Fibroblast of skin of right biceps (primary cell): ENCODE data around the gene GAS7.
A peak's percentile ranks its signal among the peaks of the same experiment; 100 is the strongest.

Experiments
- DNase-seq: peaks from one replicate; pipeline ENCODE4 v3.0.0-alpha.2; 2013

The GAS7 gene

DNA sequence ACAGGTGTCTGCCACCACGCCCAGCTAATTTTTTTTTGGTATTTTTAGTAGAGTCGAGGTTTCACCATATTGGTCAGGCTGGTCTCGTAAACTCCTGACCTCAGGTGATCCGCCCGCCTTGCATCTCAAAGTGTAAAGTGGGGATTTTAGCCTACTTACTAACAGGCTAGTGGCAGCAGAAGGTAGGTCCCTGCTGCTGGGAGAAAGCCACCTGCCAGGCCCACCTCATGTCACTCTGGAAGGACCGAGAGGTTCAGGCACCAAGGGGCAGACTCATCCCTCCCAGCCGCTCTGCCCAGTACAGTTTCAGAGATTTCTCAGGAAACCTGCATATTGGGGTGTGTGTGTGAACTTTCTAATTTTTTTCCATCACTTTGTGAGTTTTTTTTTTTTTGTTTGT, 291.3 kb downstream of the GAS7 start:
- no peak for DNase-seq

DNA sequence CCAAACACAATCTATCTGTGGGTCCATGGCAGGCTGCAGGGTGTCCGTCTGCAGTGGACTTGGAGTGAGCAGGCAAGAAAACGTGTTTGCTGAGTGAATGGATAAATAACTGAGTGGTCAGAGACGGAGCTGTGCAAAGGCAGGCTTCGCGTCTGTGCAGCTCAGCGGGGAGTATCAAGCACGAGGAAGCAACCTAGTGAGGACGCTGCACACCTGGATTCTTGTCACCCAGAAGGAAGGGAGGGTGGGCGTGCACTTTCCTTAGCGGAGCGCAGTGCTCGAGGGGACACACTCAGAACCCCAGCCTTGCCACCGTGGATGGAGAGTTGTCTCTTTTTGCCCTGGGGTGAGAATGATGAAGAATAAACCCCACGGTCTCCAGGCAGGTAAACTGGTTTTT, 291.8 kb downstream of the GAS7 start:
- DNase-seq, result no peak

DNA sequence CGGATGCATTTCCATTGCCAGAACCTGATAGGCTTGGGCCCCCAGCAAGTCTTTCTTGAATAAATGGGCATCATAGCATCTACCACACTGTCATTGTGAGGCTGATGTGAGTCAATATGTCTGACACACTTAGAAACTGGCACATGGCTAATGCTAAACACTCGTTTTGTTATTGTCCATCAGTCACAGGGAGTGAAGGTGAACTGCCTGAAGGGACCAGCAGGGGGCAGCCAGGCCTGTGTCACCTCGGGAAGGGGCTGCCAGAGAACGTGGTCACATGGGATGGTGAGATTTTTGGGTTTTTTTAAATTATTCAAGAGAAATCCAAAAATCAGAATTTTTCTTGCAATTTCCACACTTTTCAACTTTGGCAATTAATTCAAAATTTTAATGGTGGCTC, 292.5 kb downstream of the GAS7 start:
- peak; percentile 36 for DNase-seq

DNA sequence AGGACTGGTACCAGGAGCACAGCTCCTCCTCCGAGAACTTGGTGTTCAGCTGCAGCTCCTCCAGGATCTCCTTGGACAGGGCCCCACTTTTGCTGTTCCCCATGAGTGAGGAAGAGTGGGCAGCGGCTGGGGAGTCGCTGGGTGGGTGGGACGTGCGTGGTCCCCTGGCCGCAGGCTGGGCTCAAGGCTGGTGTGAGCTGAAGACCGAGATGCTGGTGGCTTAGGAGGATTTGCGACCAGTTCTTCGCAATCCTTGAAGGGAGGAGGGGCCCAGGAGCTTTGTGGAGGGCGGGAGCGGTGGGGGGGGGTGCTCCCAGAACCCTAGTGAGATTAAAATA, 293.4 kb downstream of the GAS7 start, which contains the start of gene RCVRN:
RCVRN (minus strand) TSS at position 194 of the 338 bp plus-strand sequence; CDS start at position 103, 91 bp downstream.
- DNase-seq, result no peak

DNA sequence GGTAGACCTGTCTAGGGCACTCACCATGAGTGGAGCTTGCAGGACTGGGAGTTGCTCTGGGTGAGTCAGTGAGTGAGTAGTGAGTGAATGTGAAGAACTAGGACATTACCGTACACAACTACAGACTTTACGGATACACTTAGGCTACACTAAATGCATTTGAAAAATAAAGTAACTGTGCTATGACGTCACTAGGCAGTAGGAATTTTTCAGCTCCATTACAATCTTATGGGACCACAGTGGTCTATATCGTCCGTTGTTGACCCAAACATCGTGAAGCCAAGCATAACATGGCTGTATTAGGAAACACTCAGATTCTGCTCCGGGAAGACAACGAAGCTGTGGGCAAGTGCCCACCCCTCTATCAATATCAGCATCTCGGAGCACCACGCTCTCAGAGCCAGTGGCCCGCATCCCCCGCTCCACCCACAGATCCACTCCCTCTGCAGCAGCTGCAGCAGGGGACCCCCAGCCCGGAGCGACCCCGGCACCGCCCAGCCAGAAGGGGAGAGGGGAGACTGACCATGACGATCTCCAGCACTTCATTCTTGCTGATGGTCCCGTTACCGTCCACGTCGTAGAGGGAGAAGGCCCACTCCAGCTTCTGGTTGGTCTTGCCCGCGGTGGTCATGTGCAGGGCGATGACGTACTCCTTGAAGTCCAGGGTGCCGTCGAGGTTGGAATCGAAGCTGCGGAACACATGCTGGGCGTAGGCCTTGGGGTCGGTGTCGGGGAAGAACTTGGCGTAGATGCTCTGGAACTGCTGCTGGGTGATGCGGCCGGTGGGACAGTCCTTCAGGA, 293.9 kb downstream of the GAS7 start:
- no peak for DNase-seq

DNA sequence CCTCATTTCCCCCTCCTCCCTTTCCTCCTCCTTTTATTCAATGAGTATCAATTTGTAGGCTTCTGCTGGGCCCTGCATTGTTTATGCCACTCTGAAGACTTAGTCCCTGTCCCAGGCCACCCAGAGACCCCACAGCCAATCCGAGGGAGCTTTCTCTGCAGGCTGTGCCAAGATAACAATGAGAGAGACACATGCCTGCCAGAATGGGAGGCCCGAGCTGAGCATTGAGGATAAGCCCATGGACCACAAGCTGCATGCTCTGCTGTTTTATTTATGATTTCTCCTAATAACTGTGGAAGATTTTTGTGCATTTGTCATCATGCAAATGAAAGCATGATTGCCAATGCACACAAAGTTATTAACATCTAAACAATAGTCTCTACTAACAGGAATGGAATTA, 296.3 kb downstream of the GAS7 start:
- peak; percentile 40 for DNase-seq

DNA sequence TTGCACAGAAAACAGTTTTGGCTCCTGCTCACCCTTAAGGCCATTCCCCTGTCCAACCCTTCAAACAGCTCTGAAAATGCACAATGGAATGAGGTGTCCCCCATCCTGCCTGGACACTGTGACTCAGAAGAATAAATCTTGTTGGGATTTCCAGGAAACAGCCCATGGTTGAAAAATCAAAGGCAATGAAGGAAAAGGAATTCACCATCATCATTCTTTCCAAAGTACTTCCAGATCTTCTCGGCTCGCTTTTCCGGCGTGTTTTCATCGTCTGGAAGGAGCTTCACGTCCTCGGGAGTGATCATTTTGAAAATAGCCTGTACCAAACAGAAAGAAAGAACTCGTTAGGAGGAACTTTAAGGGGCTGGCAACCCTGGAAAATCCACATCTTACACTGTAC, 297.6 kb downstream of the GAS7 start:
- DNase-seq, result peak; percentile 93

DNA sequence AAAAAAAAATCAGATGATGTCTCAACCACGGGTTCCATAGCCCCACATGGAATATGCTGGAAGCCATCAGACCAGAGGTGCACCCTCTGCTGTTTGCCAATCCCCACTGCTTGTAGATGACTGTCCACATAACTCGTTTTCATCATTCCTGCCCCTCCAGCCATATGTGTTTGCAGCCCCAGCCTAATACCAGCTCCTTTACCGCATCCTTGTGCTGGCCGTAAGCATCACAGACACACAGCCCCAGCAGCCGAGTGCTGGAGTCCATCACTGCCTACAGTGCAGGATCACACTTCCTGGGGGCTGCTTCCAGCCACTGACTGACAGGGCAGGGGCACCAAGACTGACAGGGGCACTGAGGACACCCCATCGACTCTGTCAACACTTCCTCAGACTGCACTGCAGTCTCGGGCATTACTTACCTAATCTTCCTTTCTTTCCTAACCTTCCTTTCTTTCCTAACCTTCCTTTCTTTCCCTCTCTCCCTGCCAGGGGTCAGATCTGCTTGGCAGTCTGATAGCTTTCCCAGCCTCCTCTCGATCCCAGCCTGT, 298.3 kb downstream of the GAS7 start:
- DNase-seq, result peak; percentile 49

DNA sequence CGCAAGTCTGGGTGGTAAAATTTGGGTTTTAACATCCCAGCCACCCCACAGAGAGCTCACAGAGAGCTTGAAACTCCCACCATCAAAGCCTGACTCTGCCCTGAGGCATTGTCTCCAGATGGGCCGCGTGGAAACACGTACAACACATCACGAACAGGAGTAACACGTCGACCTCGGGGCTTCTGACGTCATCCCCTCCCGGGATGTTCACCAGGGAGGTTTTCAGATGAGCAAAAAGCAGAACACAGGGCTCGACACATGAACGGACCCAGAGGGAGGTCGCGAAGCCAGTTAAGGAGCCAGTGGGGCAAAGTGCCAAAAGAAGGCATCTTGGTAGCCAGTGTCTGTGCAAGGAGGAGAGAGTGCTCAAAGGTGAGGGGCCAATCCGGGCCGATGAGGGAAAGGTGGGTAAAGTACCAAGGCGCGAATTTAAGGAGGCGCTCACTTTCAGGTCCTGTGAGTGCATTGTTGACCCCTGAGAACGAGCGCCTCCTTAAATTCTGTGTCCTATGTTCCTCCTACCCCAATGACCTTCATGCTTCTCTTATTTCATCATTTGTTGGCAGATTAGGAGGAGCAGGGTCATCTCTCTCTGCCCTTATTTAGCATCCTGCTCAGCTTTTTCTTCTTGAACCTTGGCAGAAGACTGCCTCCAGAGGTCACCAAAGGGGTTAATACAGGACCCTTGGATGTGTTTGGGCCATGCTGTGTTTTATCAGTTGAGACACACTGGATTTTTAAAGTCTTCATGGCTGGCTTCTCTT, 298.9 kb downstream of the GAS7 start:
- peak; percentile 26 for DNase-seq

DNA sequence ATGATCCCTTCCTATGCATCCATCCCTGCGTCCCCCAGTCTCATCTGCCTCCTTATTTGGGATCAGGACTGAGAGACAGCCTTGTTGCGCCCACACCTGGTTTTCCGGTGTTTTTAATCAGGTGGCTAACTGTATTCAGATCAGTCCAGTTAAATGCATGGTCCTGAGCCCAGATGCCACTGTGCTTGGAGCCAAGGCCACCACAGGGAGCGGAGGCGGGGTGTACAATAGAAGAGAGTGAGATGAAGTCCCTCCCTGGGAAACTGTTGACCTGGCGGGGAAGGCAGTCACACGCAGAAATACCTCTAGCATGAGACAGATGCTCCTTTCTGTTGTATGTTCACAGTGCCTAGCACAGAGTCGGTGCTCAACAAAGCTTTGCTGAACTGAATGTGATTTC, 299.6 kb downstream of the GAS7 start:
- no peak for DNase-seq

DNA sequence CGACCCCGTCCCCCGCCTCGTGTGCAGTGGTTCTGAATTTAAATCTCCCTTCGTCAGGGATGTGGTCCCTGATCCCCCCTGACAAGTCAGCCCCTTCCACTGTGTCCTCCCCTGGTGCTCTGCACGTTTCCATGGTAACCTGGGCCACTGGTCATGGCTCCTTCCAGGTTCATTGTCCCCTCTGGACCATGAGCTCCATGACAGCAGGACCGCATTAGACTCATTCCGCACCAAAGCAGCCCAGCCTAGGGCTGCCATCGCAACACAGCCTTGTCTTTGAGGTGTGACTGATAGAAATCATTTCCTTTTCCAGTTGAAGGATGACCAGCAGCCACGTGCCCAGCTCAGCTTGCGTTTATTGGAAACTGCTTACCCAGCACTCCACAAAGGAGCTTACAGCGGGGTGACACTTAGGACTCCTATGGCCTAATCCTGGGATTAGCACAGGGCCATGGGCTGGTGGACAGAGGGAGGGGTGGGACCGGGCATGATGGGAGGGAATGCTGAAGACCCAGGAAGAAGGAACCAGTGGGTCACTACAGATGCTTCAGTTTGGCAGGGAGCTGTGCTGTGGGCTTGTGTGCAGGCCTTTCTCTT, 300.9 kb downstream of the GAS7 start:
- no peak for DNase-seq

DNA sequence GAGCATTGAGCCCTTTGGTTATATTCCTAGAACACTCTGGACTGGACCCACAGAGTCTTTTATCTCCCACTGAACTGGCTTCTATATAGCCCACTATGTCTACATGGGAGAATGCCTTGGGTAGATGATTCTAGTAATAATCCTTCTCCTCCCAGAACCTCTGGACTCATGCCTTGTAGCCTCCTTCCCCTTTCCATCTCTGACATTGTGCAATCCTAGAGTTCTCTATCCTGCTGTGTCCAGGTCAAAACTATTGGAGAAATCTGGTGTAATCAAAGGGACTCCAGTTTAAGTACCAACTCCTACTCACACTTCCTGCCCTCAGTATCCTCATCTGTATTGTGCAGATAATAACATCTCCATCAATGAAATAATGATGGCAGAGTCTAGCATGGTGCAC, 302.5 kb downstream of the GAS7 start:
- no peak for DNase-seq

DNA sequence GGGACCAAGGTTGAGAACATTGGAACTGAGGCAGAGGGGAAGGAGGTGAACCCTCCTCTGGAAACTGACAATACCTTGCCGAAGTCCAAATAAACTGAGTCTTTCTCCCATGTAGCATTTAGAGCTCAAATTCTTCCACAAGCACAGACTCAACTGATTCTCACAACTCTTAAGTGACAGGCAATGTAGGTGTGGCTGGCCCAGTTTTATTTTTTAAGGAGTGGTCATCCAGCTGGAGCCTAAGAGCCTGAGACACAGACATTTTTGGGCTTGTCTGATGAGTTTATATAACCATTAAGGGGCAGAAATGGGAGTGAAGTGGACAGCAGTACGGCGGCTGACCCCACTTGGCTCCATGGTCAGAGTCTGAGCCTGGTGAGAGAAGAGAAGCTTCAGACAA, 304.2 kb downstream of the GAS7 start:
- no peak for DNase-seq

DNA sequence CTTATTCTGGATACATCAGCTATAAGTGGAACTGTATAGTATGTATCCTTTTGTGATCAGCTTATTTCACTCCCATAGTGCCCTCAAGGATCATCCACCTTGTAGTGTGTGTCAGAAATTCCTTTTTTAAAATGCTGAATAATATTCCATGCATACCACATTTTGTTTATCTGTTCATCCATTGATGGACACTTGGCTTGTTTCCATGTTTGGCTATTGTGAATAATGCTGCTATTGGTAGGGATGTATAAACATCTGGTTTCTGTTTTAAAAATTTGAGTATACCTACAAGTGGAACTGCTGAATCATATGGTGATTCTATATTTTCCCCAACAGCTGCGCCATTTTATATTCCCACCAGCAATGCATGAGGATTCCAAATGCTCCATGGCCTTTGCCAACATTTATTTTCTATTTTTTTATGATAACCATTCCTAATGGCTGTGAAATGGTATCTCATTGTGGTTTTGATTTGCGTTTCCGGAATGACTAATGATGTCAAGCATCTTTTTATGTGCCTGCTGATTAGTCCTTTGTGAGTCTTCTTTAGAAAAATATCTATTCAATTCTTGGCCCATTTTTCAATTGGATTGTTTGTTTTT, 304.9 kb downstream of the GAS7 start:
- DNase-seq, result peak; percentile 81

DNA sequence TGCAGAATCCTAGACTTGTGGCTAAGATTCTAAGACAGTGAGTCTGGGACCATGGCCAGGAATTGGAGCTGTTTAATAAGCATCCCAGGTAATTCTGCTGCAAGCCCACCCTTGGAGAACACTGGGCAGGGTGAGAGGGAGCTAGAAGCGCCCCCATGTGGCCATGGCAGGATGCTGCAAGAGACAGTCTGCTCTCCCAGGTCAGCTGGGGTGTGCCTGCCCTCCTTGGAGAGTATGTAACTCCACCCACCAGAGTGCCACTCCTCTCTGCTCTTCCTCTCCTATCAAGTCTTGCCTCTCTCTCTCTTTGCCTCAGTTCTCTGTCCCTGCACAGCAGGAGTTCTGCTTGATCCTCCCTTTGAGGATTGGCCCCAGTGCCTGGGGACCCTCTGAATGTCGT, 308.3 kb downstream of the GAS7 start:
- no peak for DNase-seq

DNA sequence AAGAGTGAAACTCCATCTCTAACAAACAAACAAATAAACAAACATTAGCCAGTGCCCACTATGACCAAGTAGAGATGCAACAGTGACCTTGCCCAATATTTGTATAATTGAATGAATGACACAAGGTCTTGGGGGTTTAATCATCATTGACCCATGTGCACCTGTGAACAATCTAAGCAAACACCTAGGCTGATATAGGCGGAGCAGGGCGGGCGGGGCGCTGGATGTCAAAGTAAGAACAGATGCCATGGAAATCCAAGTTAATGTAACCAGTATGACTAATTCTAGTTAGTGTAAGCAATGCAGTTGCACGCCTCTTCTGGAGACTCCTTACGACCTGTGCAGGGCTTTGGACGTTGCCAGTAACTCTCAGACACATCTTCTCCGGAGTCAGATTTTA, 310.9 kb downstream of the GAS7 start:
- no peak for DNase-seq

DNA sequence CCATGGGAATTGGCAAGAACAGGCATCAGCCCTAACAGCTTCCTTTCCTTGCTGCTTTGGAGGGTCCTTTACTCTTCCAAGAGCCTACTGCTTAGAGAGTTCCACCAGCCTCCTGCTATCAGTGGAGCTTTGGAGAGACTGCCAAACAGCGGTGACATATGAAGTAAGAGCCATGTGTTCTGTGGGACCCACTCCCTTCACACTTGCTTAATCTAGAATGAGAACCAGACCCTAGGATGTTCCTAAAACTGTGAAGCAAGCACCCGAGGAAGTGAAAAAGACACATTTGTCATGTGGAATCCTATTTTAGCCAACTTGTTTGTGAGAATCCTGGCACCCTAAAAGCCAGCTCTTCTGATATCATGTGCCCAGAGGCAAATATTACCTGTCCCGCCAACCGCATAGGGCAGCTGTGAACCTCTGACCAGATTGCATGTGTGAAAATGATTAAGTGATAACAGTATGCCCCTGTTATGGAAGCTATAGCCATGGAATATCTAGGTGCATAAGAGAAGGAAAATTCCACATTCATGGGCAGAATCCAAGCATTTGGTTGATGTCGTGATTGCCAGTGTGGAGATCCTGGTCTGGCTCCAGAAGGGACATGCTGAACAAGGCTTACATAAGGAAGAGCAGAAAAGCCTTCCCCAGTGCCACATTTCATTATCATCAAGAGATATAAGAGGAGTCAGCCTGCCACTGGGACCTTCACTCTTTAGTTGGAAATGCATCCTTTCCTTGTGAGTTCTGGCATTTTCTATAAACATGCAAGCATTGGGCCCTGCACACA, 312.1 kb downstream of the GAS7 start:
- DNase-seq, result no peak

DNA sequence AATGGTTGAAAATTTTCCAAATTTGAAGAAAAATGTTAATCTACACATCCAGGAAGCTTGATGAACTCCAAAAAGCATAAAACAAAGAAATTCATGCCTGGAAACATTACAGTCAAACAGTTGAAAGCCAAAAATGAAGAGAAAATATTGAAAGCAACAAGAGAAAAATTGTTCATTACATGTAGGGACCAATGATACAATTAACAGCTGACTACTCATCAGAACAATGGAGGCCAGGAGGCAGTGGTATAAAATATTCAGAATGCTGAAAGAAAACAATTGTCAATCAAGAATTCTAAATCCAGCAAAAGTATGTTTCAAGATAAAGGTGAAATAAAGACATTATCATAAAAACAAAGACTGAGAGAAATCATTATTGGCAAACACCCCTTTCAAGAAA, 315.0 kb downstream of the GAS7 start:
- no peak for DNase-seq

DNA sequence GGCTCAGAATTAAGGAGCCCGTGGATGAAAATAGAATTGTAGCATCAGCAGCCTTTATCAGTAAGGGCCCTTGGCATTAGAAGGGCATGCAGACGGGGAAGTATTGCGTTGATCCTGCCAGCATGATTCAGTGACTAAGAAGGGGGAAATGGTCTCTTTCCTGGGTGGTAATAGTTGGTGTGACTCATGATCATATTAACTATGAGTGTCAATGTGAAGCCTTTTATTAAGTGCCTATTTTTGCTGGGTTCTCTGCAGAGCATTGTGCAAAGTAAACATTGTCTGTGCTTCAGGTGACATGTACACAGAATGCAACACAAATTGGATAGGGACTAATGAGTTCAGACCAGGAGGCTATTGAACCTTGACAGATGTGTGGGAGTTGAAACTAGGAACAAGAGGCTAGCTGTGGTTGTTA, 317.8 kb downstream of the GAS7 start:
- DNase-seq, result peak; percentile 57

DNA sequence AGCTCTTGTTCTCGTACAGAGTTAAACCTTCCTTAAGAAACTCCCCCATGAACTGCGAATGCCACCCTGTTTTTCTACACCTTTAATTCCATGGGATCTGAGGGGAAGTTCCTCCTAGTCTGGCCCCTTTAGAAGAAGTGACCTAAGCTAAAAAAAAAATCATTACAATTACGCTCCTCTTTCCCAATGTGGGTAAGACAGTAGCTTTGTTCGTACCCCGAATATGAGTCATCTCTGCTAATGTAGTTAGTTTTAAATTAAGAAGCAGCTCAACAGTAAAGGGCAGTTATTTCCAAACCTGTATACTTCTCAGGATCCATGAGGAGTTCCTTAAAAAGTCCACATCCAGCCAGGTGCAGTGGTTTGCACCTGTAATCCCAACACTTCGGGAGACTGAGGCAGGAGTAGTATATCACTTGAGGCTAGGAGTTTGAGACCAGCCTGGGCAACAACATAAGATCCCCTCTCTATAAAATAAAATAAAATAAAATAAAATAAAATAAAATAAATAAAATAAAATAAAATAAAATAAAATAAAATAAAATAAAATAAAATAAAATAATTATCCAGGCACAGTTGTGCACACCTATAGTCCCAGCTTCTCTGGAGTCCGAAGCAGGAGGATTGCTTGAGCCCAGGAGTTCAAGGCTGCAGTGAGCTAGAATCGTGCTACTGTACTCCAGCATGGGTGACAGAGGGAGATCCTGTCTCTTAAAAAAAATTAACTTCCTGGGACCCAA, 319.4 kb downstream of the GAS7 start:
- peak; percentile 59 for DNase-seq

DNA sequence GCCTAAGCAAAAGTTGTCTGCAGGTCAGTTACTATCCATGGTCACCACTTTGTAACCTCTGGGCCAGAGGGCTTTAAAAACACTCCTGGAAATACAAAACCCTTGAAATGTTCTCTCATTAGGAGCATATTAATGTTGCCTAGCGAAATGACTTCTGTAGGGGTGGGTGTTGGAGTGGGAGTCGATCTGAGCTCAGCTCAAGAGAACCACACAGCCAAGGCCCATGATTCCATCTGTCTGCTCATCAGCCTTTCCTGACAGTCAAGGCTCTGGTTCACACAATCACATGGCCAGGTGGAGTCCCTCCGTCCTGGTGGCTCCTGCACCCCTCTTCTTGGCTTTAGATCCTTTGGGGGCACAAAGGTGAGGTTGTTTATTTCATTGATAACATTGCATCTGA, 320.1 kb downstream of the GAS7 start:
- no peak for DNase-seq

DNA sequence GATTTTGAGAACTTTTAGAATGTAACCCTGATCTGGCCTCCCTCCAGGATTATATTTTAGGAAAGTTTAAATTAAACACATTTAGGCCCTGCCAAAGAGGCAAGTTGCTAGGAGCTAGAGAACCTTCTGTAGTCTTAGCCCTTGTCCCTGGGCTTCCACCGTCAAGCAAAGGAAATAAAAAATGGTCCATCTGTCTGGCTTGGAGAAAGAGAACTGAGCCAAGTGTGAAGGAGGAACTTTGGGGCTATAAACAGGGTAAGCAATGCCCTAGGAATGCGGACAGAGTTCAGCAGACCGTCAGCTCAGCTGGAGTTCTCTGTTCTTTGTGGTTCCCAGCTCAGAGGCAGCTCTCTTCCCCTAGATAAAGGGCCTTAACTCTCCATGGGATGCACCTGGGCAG, 323.0 kb downstream of the GAS7 start:
- peak; percentile 55 for DNase-seq
